Activated T-cell treated with anti-CD3 and anti-CD28 coated beads, Interleukin-2, amount 50 U/mL, for 4 hours (primary cell): ENCODE data around the gene ZNF106. TPM values are rescaled to one million over a fixed set of nuclear protein-coding genes. Genes with fewer than 3 reads are reported as not detected.

Source experiments
- ATAC-seq, 2 donors: fragments of 200-7000 bp; cut with Tn5 transposase; one replicate each; pipeline ENCODE4 v1.10.0; 2021
- DNase-seq: peaks from one replicate; pipeline ENCODE4 v3.0.0-alpha.2; 2020
- H3K27me3 Mint-ChIP-seq: one replicate; pipeline ENCODE4 v1.8.0; 2021; ENCODE audit warnings: low read depth, mixed read lengths
- H3K36me3 Mint-ChIP-seq: one replicate; pipeline ENCODE4 v1.8.0; 2022; ENCODE audit warnings: mixed read lengths; ENCODE audit not compliant: insufficient read depth
- H3K4me1 Mint-ChIP-seq: one replicate; pipeline ENCODE4 v1.8.0; 2021; ENCODE audit warnings: low read depth, mixed read lengths
- H3K4me3 Mint-ChIP-seq: one replicate; pipeline ENCODE4 v1.8.0; 2021; ENCODE audit warnings: mild to moderate bottlenecking, moderate library complexity, mixed read lengths
- H3K9me3 Mint-ChIP-seq: one replicate; pipeline ENCODE4 v1.8.0; 2021; ENCODE audit warnings: mixed read lengths
- total RNA-seq, 3 donors: library from RNA; stranded (reverse); gene quantifications; one replicate each; pipeline ENCODE4 v1.2.1, GENCODE V29; 2021

ZNF106 gene
- total RNA-seq, 3 donors from 2014 or later, result 40.9 to 42.5 (median 41.4) TPM

GRCh38 chr15:42456531-42456930 is 34.4 kb downstream of the ZNF106 start:
- no peak overlapping the region for H3K4me3 Mint-ChIP-seq
- peaks cover 15% of the 10 kb centered on the region for H3K36me3 Mint-ChIP-seq
- H3K4me1 Mint-ChIP-seq, result peaks cover 5% of the 10 kb centered on the region
- H3K9me3 Mint-ChIP-seq, result no peaks in the 10 kb centered on the region
- no peak for DNase-seq
- H3K27me3 Mint-ChIP-seq, result no peaks in the 10 kb centered on the region
- ATAC-seq, result no peak

GRCh38 chr15:42453826-42454225 is 37.1 kb downstream of the ZNF106 start:
- Mint-ChIP-seq H3K4me1 (peaks cover 5% of the 10 kb centered on the region), H3K4me3 (no peak overlapping the region), H3K36me3 (peaks cover 34% of the 10 kb centered on the region), H3K9me3 (no peaks in the 10 kb centered on the region), H3K27me3 (no peaks in the 10 kb centered on the region)
- ATAC-seq (no peak), DNase-seq (no peak)

GRCh38 chr15:42450425-42450790 is 40.5 kb downstream of the ZNF106 start:
- Mint-ChIP-seq H3K4me1 (no peaks in the 10 kb centered on the region), H3K36me3 (peaks cover 40% of the 10 kb centered on the region), H3K4me3 (no peak overlapping the region), H3K27me3 (no peaks in the 10 kb centered on the region), H3K9me3 (no peaks in the 10 kb centered on the region)
- no peak for ATAC-seq
- DNase-seq, result no peak

GRCh38 chr15:42449770-42450424 is 41.0 kb downstream of the ZNF106 start:
- peaks cover 45% of the 10 kb centered on the region for H3K36me3 Mint-ChIP-seq
- no peak overlapping the region for H3K4me3 Mint-ChIP-seq
- H3K9me3 Mint-ChIP-seq, result no peaks in the 10 kb centered on the region
- H3K4me1 Mint-ChIP-seq, result no peaks in the 10 kb centered on the region
- DNase-seq (no peak), ATAC-seq (no peak)
- H3K27me3 Mint-ChIP-seq, result no peaks in the 10 kb centered on the region

- H3K4me1 Mint-ChIP-seq, result no peaks in the 10 kb centered on the region
- no peak for ATAC-seq
- H3K36me3 Mint-ChIP-seq, result peaks cover 41% of the 10 kb centered on the region
- DNase-seq, result no peak
- no peaks in the 10 kb centered on the region for H3K27me3 Mint-ChIP-seq
- H3K9me3 Mint-ChIP-seq, result no peaks in the 10 kb centered on the region
- no peak overlapping the region for H3K4me3 Mint-ChIP-seq
These were observed 42.7 kb downstream of the ZNF106 start for GRCh38 chr15:42448281-42448680.

- Mint-ChIP-seq H3K36me3 (peaks cover 41% of the 10 kb centered on the region), H3K4me1 (no peaks in the 10 kb centered on the region), H3K9me3 (no peaks in the 10 kb centered on the region), H3K4me3 (no peak overlapping the region), H3K27me3 (no peaks in the 10 kb centered on the region)
- DNase-seq (no peak), ATAC-seq (no peak)
These were observed 43.3 kb downstream of the ZNF106 start for GRCh38 chr15:42447599-42447998.

- peaks cover 35% of the 10 kb centered on the region for H3K36me3 Mint-ChIP-seq
- H3K27me3 Mint-ChIP-seq, result no peaks in the 10 kb centered on the region
- no peaks in the 10 kb centered on the region for H3K9me3 Mint-ChIP-seq
- ATAC-seq (no peak), DNase-seq (no peak)
- H3K4me1 Mint-ChIP-seq, result no peaks in the 10 kb centered on the region
- H3K4me3 Mint-ChIP-seq, result no peak overlapping the region
These were observed 45.4 kb downstream of the ZNF106 start for GRCh38 chr15:42445551-42445950.

GRCh38 chr15:42444415-42445063 is 46.4 kb downstream of the ZNF106 start:
- H3K36me3 Mint-ChIP-seq, result peaks cover 31% of the 10 kb centered on the region

GRCh38 chr15:42427429-42428223 is 63.3 kb downstream of the ZNF106 start:
- H3K27me3 Mint-ChIP-seq, result no peaks in the 10 kb centered on the region
- ATAC-seq (no peak), DNase-seq (no peak)
- H3K36me3 Mint-ChIP-seq, result peaks cover 42% of the 10 kb centered on the region
- H3K9me3 Mint-ChIP-seq, result no peaks in the 10 kb centered on the region
- no peak overlapping the region for H3K4me3 Mint-ChIP-seq
- no peaks in the 10 kb centered on the region for H3K4me1 Mint-ChIP-seq

More at GRCh38 chr15:42444415-42445063, 46.4 kb downstream of the ZNF106 start:
- DNase-seq, result no peak
- Mint-ChIP-seq H3K4me1 (no peaks in the 10 kb centered on the region), H3K27me3 (no peaks in the 10 kb centered on the region), H3K4me3 (no peak overlapping the region), H3K9me3 (no peaks in the 10 kb centered on the region)
- no peak for ATAC-seq

- DNase-seq (no peak), ATAC-seq (no peak)
- Mint-ChIP-seq H3K27me3 (no peaks in the 10 kb centered on the region), H3K36me3 (peaks cover 51% of the 10 kb centered on the region), H3K9me3 (no peaks in the 10 kb centered on the region), H3K4me1 (no peaks in the 10 kb centered on the region), H3K4me3 (no peak overlapping the region)
These were observed 69.6 kb downstream of the ZNF106 start for GRCh38 chr15:42421376-42421775.

- Mint-ChIP-seq H3K4me3 (no peak overlapping the region), H3K9me3 (no peaks in the 10 kb centered on the region), H3K36me3 (peaks cover 43% of the 10 kb centered on the region), H3K4me1 (no peaks in the 10 kb centered on the region), H3K27me3 (no peaks in the 10 kb centered on the region)
- ATAC-seq, result no peak
- no peak for DNase-seq
These were observed 71.6 kb downstream of the ZNF106 start for GRCh38 chr15:42419369-42419768.

- no peak for ATAC-seq
- Mint-ChIP-seq H3K4me1 (no peaks in the 10 kb centered on the region), H3K4me3 (no peak overlapping the region), H3K36me3 (peaks cover 29% of the 10 kb centered on the region), H3K9me3 (no peaks in the 10 kb centered on the region), H3K27me3 (no peaks in the 10 kb centered on the region)
- no peak for DNase-seq
These were observed 77.0 kb downstream of the ZNF106 start for GRCh38 chr15:42413920-42414319.

GRCh38 chr15:42411884-42412283 is 79.1 kb downstream of the ZNF106 start:
- Mint-ChIP-seq H3K36me3 (peaks cover 19% of the 10 kb centered on the region), H3K4me3 (no peak overlapping the region), H3K9me3 (no peaks in the 10 kb centered on the region), H3K27me3 (no peaks in the 10 kb centered on the region), H3K4me1 (no peaks in the 10 kb centered on the region)
- DNase-seq, result no peak
- ATAC-seq, result no peak

- no peak overlapping the region for H3K4me3 Mint-ChIP-seq
- H3K9me3 Mint-ChIP-seq, result no peaks in the 10 kb centered on the region
- H3K36me3 Mint-ChIP-seq, result peaks cover 10% of the 10 kb centered on the region
- H3K27me3 Mint-ChIP-seq, result no peaks in the 10 kb centered on the region
- ATAC-seq (no peak), DNase-seq (no peak)
- H3K4me1 Mint-ChIP-seq, result no peaks in the 10 kb centered on the region
These were observed 81.9 kb downstream of the ZNF106 start for GRCh38 chr15:42409011-42409410.

GRCh38 chr15:42408178-42408577 is 82.8 kb downstream of the ZNF106 start:
- Mint-ChIP-seq H3K9me3 (no peaks in the 10 kb centered on the region), H3K4me1 (no peaks in the 10 kb centered on the region), H3K4me3 (no peak overlapping the region), H3K36me3 (peaks cover 10% of the 10 kb centered on the region), H3K27me3 (no peaks in the 10 kb centered on the region)
- DNase-seq (no peak), ATAC-seq (no peak)
